Mesenchymal stem cell (in vitro differentiated cells and primary cell): ENCODE results near the gene NINL.
A peak's percentile ranks its signal among the peaks of the same experiment; 100 is the strongest.

Source experiments
- DNase-seq: peaks from one replicate; pipeline ENCODE4 v3.0.0-alpha.2; 2013
- H2AFZ ChIP-seq: one replicate; pipeline ENCODE4 v1.6.1; 2013; ENCODE audit warnings: low read depth, mild to moderate bottlenecking, control low read depth, inconsistent platforms, low read length, moderate library complexity
- H2AK5ac ChIP-seq: 2 replicates; pipeline ENCODE4 v1.6.1; 2013; ENCODE audit warnings: low read length, moderate library complexity, mild to moderate bottlenecking, inconsistent platforms; ENCODE audit not compliant: severe bottlenecking
- H2BK120ac ChIP-seq: one replicate; pipeline ENCODE4 v1.6.1; 2013; ENCODE audit warnings: low read depth, mild to moderate bottlenecking, inconsistent platforms, low read length, moderate library complexity
- H2BK12ac ChIP-seq, 2 experiments: one replicate each; pipeline ENCODE4 v1.6.1; 2013; ENCODE audit warnings: inconsistent platforms in 2 of 2, low read length in 2 of 2, mild to moderate bottlenecking in 2 of 2, moderate library complexity in 2 of 2, control low read depth in 1 of 2
- H2BK15ac ChIP-seq: one replicate; pipeline ENCODE4 v1.6.1; 2013; ENCODE audit warnings: mild to moderate bottlenecking, low read depth, inconsistent platforms; ENCODE audit not compliant: poor library complexity, severe bottlenecking
- H2BK5ac ChIP-seq: 2 replicates; pipeline ENCODE4 v1.6.1; 2013; ENCODE audit warnings: low read depth, mild to moderate bottlenecking, low read length, control low read depth, inconsistent platforms; ENCODE audit not compliant: poor library complexity, severe bottlenecking
- H3K14ac ChIP-seq, 2 experiments: one replicate each; pipeline ENCODE4 v1.6.1; 2013; ENCODE audit warnings: inconsistent platforms in 2 of 2, low read length in 2 of 2, control low read depth in 1 of 2, mild to moderate bottlenecking in 1 of 2, moderate library complexity in 1 of 2
- H3K18ac ChIP-seq, 2 experiments: one replicate each; pipeline ENCODE4 v1.6.1; 2013; ENCODE audit warnings: inconsistent platforms in 2 of 2, low read length in 2 of 2, control low read depth in 1 of 2, low read depth in 1 of 2, mild to moderate bottlenecking in 1 of 2
- H3K23ac ChIP-seq, 2 experiments: one replicate each; pipeline ENCODE4 v1.6.1; 2013; ENCODE audit warnings: inconsistent platforms in 2 of 2, low read length in 2 of 2, mild to moderate bottlenecking in 2 of 2, moderate library complexity in 2 of 2, control low read depth in 1 of 2
- H3K27ac ChIP-seq: 2 replicates; pipeline ENCODE4 v1.5.1; 2013; ENCODE audit warnings: mild to moderate bottlenecking, moderate library complexity, low read length, control low read depth, inconsistent platforms; ENCODE audit not compliant: poor library complexity, severe bottlenecking
- H3K27me3 ChIP-seq, 2 experiments: 2 replicates each; pipeline versions ENCODE4 v1.6.1 to v1.7.0; 2013; ENCODE audit warnings: low read length in 2 of 2, mild to moderate bottlenecking in 2 of 2, moderate library complexity in 2 of 2, control low read depth in 1 of 2, inconsistent platforms in 1 of 2; ENCODE audit not compliant: control insufficient read depth in 1 of 2, insufficient read depth in 1 of 2
- H3K36me3 ChIP-seq, 2 experiments: 2 replicates each; pipeline versions ENCODE4 v1.6.1 to v1.7.0; 2013; ENCODE audit warnings: low read length in 2 of 2, control low read depth in 1 of 2, inconsistent platforms in 1 of 2, low read depth in 1 of 2, mild to moderate bottlenecking in 1 of 2; ENCODE audit not compliant: insufficient read depth in 2 of 2, control insufficient read depth in 1 of 2
- H3K4ac ChIP-seq, 2 experiments: one replicate each; pipeline ENCODE4 v1.6.1; 2013; ENCODE audit warnings: inconsistent platforms in 2 of 2, low read length in 2 of 2, mild to moderate bottlenecking in 2 of 2, moderate library complexity in 2 of 2, control low read depth in 1 of 2, low read depth in 1 of 2
- H3K4me1 ChIP-seq: 2 replicates; pipeline ENCODE4 v1.6.1; 2013; ENCODE audit warnings: low read depth, low read length, control low read depth; ENCODE audit not compliant: control insufficient read depth, insufficient read depth
- H3K4me2 ChIP-seq: 2 replicates; pipeline ENCODE4 v1.6.1; 2013; ENCODE audit warnings: low read length, mild to moderate bottlenecking, inconsistent platforms; ENCODE audit not compliant: poor library complexity, severe bottlenecking
- H3K4me3 ChIP-seq, 2 experiments: 2 replicates each; pipeline versions ENCODE4 v1.5.1 to v1.7.0; 2013; ENCODE audit warnings: low read length in 2 of 2, mild to moderate bottlenecking in 2 of 2, control low read depth in 1 of 2, low read depth in 1 of 2; ENCODE audit not compliant: insufficient read depth in 1 of 2
- H3K79me1 ChIP-seq: replicated peaks from 2 replicates; pipeline ENCODE4 v1.6.1; 2013; ENCODE audit warnings: mild to moderate bottlenecking, control low read depth, low read length, inconsistent platforms; ENCODE audit not compliant: poor library complexity, severe bottlenecking
- H3K9ac ChIP-seq: 2 replicates; pipeline ENCODE4 v1.7.0; 2013; ENCODE audit warnings: mild to moderate bottlenecking, low read length, moderate library complexity
- H3K9me3 ChIP-seq: 2 replicates; pipeline ENCODE4 v1.7.0; 2013; ENCODE audit warnings: mild to moderate bottlenecking, low read length; ENCODE audit not compliant: control insufficient read depth
- H4K8ac ChIP-seq: one replicate; pipeline ENCODE4 v1.6.1; 2013; ENCODE audit warnings: inconsistent platforms, mild to moderate bottlenecking, low read length, moderate library complexity
- H4K91ac ChIP-seq: one replicate; pipeline ENCODE4 v1.6.1; 2013; ENCODE audit warnings: mild to moderate bottlenecking, low read length, inconsistent platforms
- WGBS: methylation state at CpG from one replicate; pipeline ENCODE4 v1.1.7; 2013; ENCODE audit warnings: mixed read lengths; 5-methylcytosine and 5-hydroxymethylcytosine counted together

The NINL gene

DNA sequence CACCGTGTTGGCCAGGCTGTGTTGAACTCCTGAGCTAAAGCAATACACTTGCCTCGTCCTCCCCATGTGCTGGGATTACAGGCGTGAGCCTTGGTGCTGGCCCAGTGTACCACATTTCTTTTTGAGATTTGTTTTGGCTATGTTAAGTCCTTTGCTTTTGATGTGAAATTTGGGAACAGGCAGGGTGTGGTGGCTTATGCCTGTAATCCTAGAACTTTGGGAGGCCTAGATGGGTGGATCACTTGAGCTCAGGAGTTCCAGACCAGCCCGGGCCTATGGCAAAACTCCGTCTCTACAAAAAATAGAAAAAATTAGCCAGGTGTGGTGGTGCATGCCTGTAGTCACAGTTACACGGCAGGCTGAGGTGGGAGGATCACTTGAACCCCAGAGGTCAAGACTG is 137.7 kb downstream of the NINL start:
- no peaks in the 10 kb centered on the region for H3K27me3 ChIP-seq
- no peak overlapping the region for H2AFZ ChIP-seq
- H4K91ac ChIP-seq = no peak overlapping the region
- H3K9me3 ChIP-seq = no peaks in the 10 kb centered on the region
- H3K4ac ChIP-seq = no peak overlapping the region
- no peak overlapping the region for H3K14ac ChIP-seq
- H4K8ac ChIP-seq = no peak overlapping the region
- WGBS = 88% methylated on average over 6 of the region's 6 CpGs
- no peaks in the 10 kb centered on the region for H3K4me1 ChIP-seq
- no peak overlapping the region for H3K27ac ChIP-seq
- H2BK5ac ChIP-seq = no peak overlapping the region
- peaks cover 3 to 31% of the 10 kb centered on the region in 2 experiments for H3K36me3 ChIP-seq
- no peak overlapping the region for H3K18ac ChIP-seq
- H3K9ac ChIP-seq = no peak overlapping the region
- H2BK15ac ChIP-seq = no peak overlapping the region
- no peak overlapping the region for H2AK5ac ChIP-seq
- peaks cover 2% of the 10 kb centered on the region for H3K79me1 ChIP-seq
- H3K4me3 ChIP-seq = no peak overlapping the region
- no peak overlapping the region for H2BK12ac ChIP-seq
- no peak overlapping the region for H3K4me2 ChIP-seq
- H3K23ac ChIP-seq = no peak overlapping the region
- no peak overlapping the region for H2BK120ac ChIP-seq
- no peak for DNase-seq

DNA sequence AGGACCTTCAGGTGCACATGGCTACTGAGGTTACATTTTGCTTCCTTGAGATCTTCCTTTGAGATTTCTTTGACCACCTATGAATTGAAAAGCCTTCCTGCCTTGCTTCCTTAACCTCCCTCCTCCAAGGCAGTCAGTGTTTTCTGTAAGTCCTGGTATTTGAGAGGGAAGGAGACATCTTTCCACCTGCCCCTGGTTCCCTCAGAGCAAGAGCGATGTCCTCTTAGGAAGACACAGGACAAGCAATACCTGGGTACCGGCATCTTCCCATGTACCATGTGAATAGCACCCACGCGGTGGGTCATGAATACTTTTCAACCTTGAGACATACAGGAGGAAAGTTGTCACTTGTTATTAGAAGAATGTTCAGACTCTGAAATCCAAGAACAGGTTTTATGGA is 140.8 kb downstream of the NINL start:
- Histone ChIP-seq H2BK12ac (no peak overlapping the region), H3K4me1 (no peaks in the 10 kb centered on the region), H3K23ac (no peak overlapping the region), H3K27me3 (no peaks in the 10 kb centered on the region), H3K14ac (no peak overlapping the region), H3K4me2 (no peak overlapping the region), H3K4ac (no peak overlapping the region), H4K91ac (no peak overlapping the region), H2BK15ac (no peak overlapping the region), H2BK120ac (no peak overlapping the region), H3K9ac (no peak overlapping the region), H2AFZ (no peak overlapping the region), H3K36me3 (peaks cover 0 to 22% of the 10 kb centered on the region in 2 experiments), H3K18ac (no peak overlapping the region), H3K9me3 (no peaks in the 10 kb centered on the region), H4K8ac (no peak overlapping the region), H3K4me3 (no peak overlapping the region), H2BK5ac (no peak overlapping the region), H2AK5ac (no peak overlapping the region), H3K79me1 (peaks cover 2% of the 10 kb centered on the region), H3K27ac (no peak overlapping the region)
- 97% methylated on average over 4 of the region's 4 CpGs for WGBS
- DNase-seq = no peak

DNA sequence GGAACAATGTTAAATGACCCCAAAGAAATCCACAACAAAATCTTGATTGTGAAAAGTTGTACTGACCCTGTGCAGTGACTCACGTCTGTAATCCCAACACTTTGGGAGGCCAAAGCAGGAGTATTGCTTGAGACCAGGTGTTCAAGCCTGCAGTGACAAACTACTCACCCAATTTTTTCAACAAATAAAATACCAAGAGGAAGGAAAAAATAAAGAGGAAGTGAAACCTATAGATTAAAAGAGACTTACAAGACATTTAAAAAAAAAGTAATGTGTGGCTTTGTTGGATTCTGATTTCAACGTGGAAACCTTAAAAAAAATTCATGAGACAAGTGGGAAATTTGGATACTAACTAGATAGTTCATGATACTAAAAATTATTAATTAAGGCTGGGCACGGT is 146.0 kb downstream of the NINL start:
- no peak overlapping the region for H2BK5ac ChIP-seq
- H3K18ac ChIP-seq = no peak overlapping the region
- H3K36me3 ChIP-seq = peaks cover 0 to 5% of the 10 kb centered on the region in 2 experiments
- no peak overlapping the region for H3K23ac ChIP-seq
- H2BK15ac ChIP-seq = no peak overlapping the region
- H3K4ac ChIP-seq = no peak overlapping the region
- 82% methylated on average over 2 of the region's 3 CpGs for WGBS
- no peak overlapping the region for H3K27ac ChIP-seq
- no peak overlapping the region for H3K4me2 ChIP-seq
- no peak overlapping the region for H4K91ac ChIP-seq
- peaks cover 3% of the 10 kb centered on the region for H3K4me1 ChIP-seq
- H4K8ac ChIP-seq = no peak overlapping the region
- peaks cover 3% of the 10 kb centered on the region for H3K79me1 ChIP-seq
- H3K4me3 ChIP-seq = no peak overlapping the region
- no peak overlapping the region for H2BK120ac ChIP-seq
- H2BK12ac ChIP-seq = no peak overlapping the region
- no peaks in the 10 kb centered on the region for H3K27me3 ChIP-seq
- no peak overlapping the region for H2AFZ ChIP-seq
- no peak overlapping the region for H2AK5ac ChIP-seq
- no peaks in the 10 kb centered on the region for H3K9me3 ChIP-seq
- DNase-seq = no peak
- no peak overlapping the region for H3K14ac ChIP-seq
- no peak overlapping the region for H3K9ac ChIP-seq

DNA sequence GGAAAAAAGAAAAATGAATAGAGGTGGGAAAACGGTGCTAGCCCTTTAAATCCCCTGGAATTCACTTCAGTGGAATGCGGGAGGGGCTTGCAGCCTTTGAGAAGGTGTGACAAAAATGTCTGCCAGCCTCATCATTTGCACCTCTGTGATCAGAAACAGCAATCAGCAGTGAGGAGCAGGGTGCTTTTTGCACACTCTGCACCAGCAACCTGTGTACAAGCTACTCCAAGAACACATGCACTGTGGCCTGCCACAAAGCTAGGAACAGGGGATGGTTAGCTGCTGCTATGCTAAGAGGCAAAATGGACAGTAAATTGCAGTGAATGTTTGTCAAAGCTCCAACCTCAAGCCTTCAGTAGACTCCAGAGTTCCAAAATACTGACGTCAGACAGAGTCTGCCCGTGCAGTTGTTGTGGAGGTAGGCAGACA is 148.2 kb downstream of the NINL start:
- no peak overlapping the region for H4K91ac ChIP-seq
- H2AK5ac ChIP-seq = no peak overlapping the region
- H3K4me3 ChIP-seq = no peak overlapping the region
- no peak overlapping the region for H2BK12ac ChIP-seq
- H3K23ac ChIP-seq = no peak overlapping the region
- peaks cover 0 to 5% of the 10 kb centered on the region in 2 experiments for H3K36me3 ChIP-seq
- no peak overlapping the region for H3K14ac ChIP-seq
- no peak overlapping the region for H3K9ac ChIP-seq
- H2BK15ac ChIP-seq = no peak overlapping the region
- H3K27ac ChIP-seq = peak overlapping the region; percentile 73
- H3K18ac ChIP-seq = peak overlapping the region in 1 of 2 experiments; percentile 0
- H3K4me2 ChIP-seq = peak overlapping the region; percentile 48
- no peak overlapping the region for H2BK120ac ChIP-seq
- DNase-seq = no peak
- H3K4ac ChIP-seq = no peak overlapping the region
- peaks cover 3% of the 10 kb centered on the region for H3K4me1 ChIP-seq
- no peak overlapping the region for H2BK5ac ChIP-seq
- H3K9me3 ChIP-seq = no peaks in the 10 kb centered on the region
- 63% methylated on average over 3 of the region's 4 CpGs for WGBS
- peaks cover 3% of the 10 kb centered on the region for H3K79me1 ChIP-seq
- H2AFZ ChIP-seq = no peak overlapping the region
- H4K8ac ChIP-seq = no peak overlapping the region
- H3K27me3 ChIP-seq = no peaks in the 10 kb centered on the region
